Measurements from ENCODE around the gene NT5E. TPM values are rescaled to one million over a fixed set of nuclear protein-coding genes. Genes with fewer than 3 reads are reported as not detected.

Gene NT5E
- total and polyA plus RNA-seq, 2 of the 13 experiments (the other 11 are each of a cell fraction or from before 2014, with no cell fraction given), result 9.5 to 33.0 TPM

- 78% methylated on average over 4 of the region's 4 CpGs for WGBS (ENCODE audit: low lambda C conversion rate)
- no peak overlapping the region for H3K4me3 ChIP-seq (replicated peaks in 1 of 3; ENCODE audit: insufficient read depth in 1 of 3, low read depth in 2 of 3, low read length in 3 of 3)
- H2AFZ ChIP-seq (ENCODE audit: low read length), result no peak overlapping the region
- in situ Hi-C loops (cut with HindIII; ENCODE audit: extremely low pct_ligation_motif_present, low pct_unique_long_range_greater_than_20kb), result no loop called here
- peaks cover 0 to 3% of the 10 kb centered on the region in 2 experiments; a peak in 2 of 5 replicates for H3K36me3 ChIP-seq (replicated peaks in 1 of 2; ENCODE audit: control insufficient read depth in 1 of 2, insufficient read depth in 2 of 2, low read length in 2 of 2)
- H3K9me3 ChIP-seq (ENCODE audit: low read length), result no peaks in the 10 kb centered on the region
- no peaks in the 10 kb centered on the region for H4K20me1 ChIP-seq (ENCODE audit: insufficient read depth, low read length)
- H3K9ac ChIP-seq (ENCODE audit: insufficient read depth, low read depth, low read length), result no peak overlapping the region
- POLR2A ChIA-PET, result no interaction called here
- CTCF ChIA-PET (ENCODE audit: low intra/inter-chr PET ratio, low total read pairs), result no interaction called here
- no peak for DNase-seq (ENCODE audit: low spot score)
- BruUV-seq (replicated peaks), result no TSS peak
- peaks cover 8% of the 10 kb centered on the region for H3K79me2 ChIP-seq (ENCODE audit: insufficient read depth, low read length)
- no peak for ATAC-seq
- TF ChIP-seq ZNF296 (CRISPR knock-in tag; conservative IDR thresholded peaks at IDR 0.05) (no peak), GTF3A (CRISPR knock-in tag; conservative IDR thresholded peaks at IDR 0.05) (no peak), GTF2F1 (IDR thresholded peaks at IDR 0.05; ENCODE audit: low read length) (no peak)
- no peak overlapping the region for H3K27ac ChIP-seq (ENCODE audit: extremely low read length, insufficient read depth, low read length)
- no peaks in the 10 kb centered on the region for H3K27me3 ChIP-seq (ENCODE audit: control insufficient read depth in 1 of 2, insufficient read depth in 2 of 2, low read length in 2 of 2)
- no peak overlapping the region for H3K4me2 ChIP-seq (ENCODE audit: low read depth, low read length)
- FAIRE-seq, result no peak
- intact Hi-C loops (cut with micrococcal nuclease; ENCODE audit: unreplicated experiment), result no loop called here
- H3K4me1 ChIP-seq (ENCODE audit: insufficient read depth, low read length), result peaks cover 76% of the 10 kb centered on the region
Measured at GRCh38 chr6:85459224-85459901, 9.5 kb downstream of the NT5E start.

- in situ Hi-C loops (cut with HindIII; ENCODE audit: extremely low pct_ligation_motif_present, low pct_unique_long_range_greater_than_20kb) (no loop called here), intact Hi-C loops (cut with micrococcal nuclease; ENCODE audit: unreplicated experiment) (no loop called here)
- CTCF ChIA-PET (ENCODE audit: low intra/inter-chr PET ratio, low total read pairs), result no interaction called here
- DNase-seq (ENCODE audit: low spot score) (no peak), ATAC-seq (peak; percentile 60), FAIRE-seq (no peak)
- Histone ChIP-seq H4K20me1 (ENCODE audit: insufficient read depth, low read length) (no peaks in the 10 kb centered on the region), H3K79me2 (ENCODE audit: insufficient read depth, low read length) (no peaks in the 10 kb centered on the region), H3K4me1 (ENCODE audit: insufficient read depth, low read length) (peaks cover 73% of the 10 kb centered on the region), H3K4me3 (replicated peaks in 1 of 3; ENCODE audit: insufficient read depth in 1 of 3, low read depth in 2 of 3, low read length in 3 of 3) (no peak overlapping the region), H3K27me3 (ENCODE audit: control insufficient read depth in 1 of 2, insufficient read depth in 2 of 2, low read length in 2 of 2) (no peaks in the 10 kb centered on the region), H3K9ac (ENCODE audit: insufficient read depth, low read depth, low read length) (no peak overlapping the region), H3K27ac (ENCODE audit: extremely low read length, insufficient read depth, low read length) (no peak overlapping the region), H3K36me3 (replicated peaks in 1 of 2; ENCODE audit: control insufficient read depth in 1 of 2, insufficient read depth in 2 of 2, low read length in 2 of 2) (peaks cover 0 to 3% of the 10 kb centered on the region in 2 experiments; a peak in 2 of 5 replicates), H3K4me2 (ENCODE audit: low read depth, low read length) (no peak overlapping the region), H3K9me3 (ENCODE audit: low read length) (no peaks in the 10 kb centered on the region), H2AFZ (ENCODE audit: low read length) (no peak overlapping the region)
- POLR2A ChIA-PET, result no interaction called here
- 50% methylated on average over 4 of the region's 4 CpGs for WGBS (ENCODE audit: low lambda C conversion rate)
- BruUV-seq (replicated peaks), result no TSS peak
- TF ChIP-seq MAX (IDR thresholded peaks at IDR 0.05) (peak; percentile 64; the same call in 1 of the 2 replicates), MNT (IDR thresholded peaks at IDR 0.05) (no peak), ZNF512 (CRISPR knock-in tag; IDR thresholded peaks at IDR 0.05) (no peak), IRF1 (CRISPR knock-in tag; IDR thresholded peaks at IDR 0.05; ENCODE audit: low read depth) (no peak), ZFY (CRISPR knock-in tag; IDR thresholded peaks at IDR 0.05) (peak; percentile 37; the same call in 1 of the 2 replicates), ZSCAN29 (CRISPR knock-in tag; conservative IDR thresholded peaks at IDR 0.05) (no peak), PHF21A (CRISPR knock-in tag; IDR thresholded peaks at IDR 0.05) (no peak), ZNF672 (CRISPR knock-in tag; IDR thresholded peaks at IDR 0.05) (no peak), ISL2 (CRISPR knock-in tag; IDR thresholded peaks at IDR 0.05) (0 out of 2 replicates have a peak, but pooled peaks have one; percentile 9), HNRNPUL1 (IDR thresholded peaks at IDR 0.05; ENCODE audit: low read depth, low read length) (no peak)
Measured at GRCh38 chr6:85460154-85460920, 10.5 kb downstream of the NT5E start.

Measured in HepG2 (cell line).